Fibroblast of lung (primary cell): ENCODE measurements around the gene TTLL6. TPM values are rescaled to one million over a fixed set of nuclear protein-coding genes. Genes with fewer than 3 reads are reported as not detected.

Source experiments
- DNase-seq, 2 donors: peaks; one replicate each; pipeline versions ENCODE4 v3.0.0 to v3.0.0-alpha.2; 2010; ENCODE audit warnings: low read depth in 2 of 2
- H2AFZ ChIP-seq: 2 replicates; pipeline ENCODE4 v1.5.1; 2012; ENCODE audit warnings: low read length, control low read depth, inconsistent platforms
- H3K27ac ChIP-seq: 2 replicates; pipeline ENCODE4 v1.5.1; 2011; ENCODE audit warnings: low read length, control low read depth; ENCODE audit not compliant: insufficient read depth
- H3K27me3 ChIP-seq: 2 replicates; pipeline ENCODE4 v1.5.1; 2011; ENCODE audit warnings: mild to moderate bottlenecking, low read length; ENCODE audit not compliant: control insufficient read depth, insufficient read depth
- H3K36me3 ChIP-seq: 2 replicates; pipeline ENCODE4 v1.5.1; 2011; ENCODE audit warnings: low read length; ENCODE audit not compliant: control insufficient read depth, insufficient read depth
- H3K4me1 ChIP-seq: 2 replicates; pipeline ENCODE4 v1.5.1; 2011; ENCODE audit warnings: low read length; ENCODE audit not compliant: control insufficient read depth, insufficient read depth; ENCODE audit errors: extremely low read depth
- H3K4me2 ChIP-seq: 2 replicates; pipeline ENCODE4 v1.5.1; 2011; ENCODE audit warnings: low read length, control low read depth; ENCODE audit not compliant: insufficient read depth; ENCODE audit errors: extremely low read depth
- H3K4me3 ChIP-seq, 4 experiments: fragments of 200-600 bp in 1 of 4; sonication (generic) in 1 of 4; replicated peaks in 1 of 4; 2 replicates each; pipeline ENCODE4 v1.5.1; 2011 to 2016; ENCODE audit warnings: low read length in 4 of 4, low read depth in 3 of 4, mild to moderate bottlenecking in 3 of 4, control low read depth in 2 of 4, inconsistent platforms in 1 of 4, mixed read lengths in 1 of 4; ENCODE audit not compliant: insufficient read depth in 1 of 4; ENCODE audit errors: control extremely low read depth in 1 of 4
- H3K79me2 ChIP-seq: 2 replicates; pipeline ENCODE4 v1.5.1; 2012; ENCODE audit warnings: mild to moderate bottlenecking, low read length, inconsistent platforms; ENCODE audit not compliant: control insufficient read depth, insufficient read depth
- H3K9ac ChIP-seq: 2 replicates; pipeline ENCODE4 v1.5.1; 2011; ENCODE audit warnings: mild to moderate bottlenecking, low read length, control low read depth; ENCODE audit not compliant: insufficient read depth
- H3K9me3 ChIP-seq: 2 replicates; pipeline ENCODE4 v1.5.1; 2012; ENCODE audit warnings: low read depth, low read length; ENCODE audit not compliant: control insufficient read depth, insufficient read depth
- H4K20me1 ChIP-seq: 2 replicates; pipeline ENCODE4 v1.5.1; 2011; ENCODE audit warnings: low read length; ENCODE audit not compliant: control insufficient read depth, insufficient read depth; ENCODE audit errors: extremely low read depth
- EZH2 ChIP-seq: IDR thresholded peaks from 2 replicates; pipeline ENCODE4 v1.5.1; 2012; ENCODE audit warnings: low read length, control low read depth, mild to moderate bottlenecking; ENCODE audit errors: missing control alignments
- polyA plus RNA-seq, 2 donors: library from polyadenylated mRNA; depleted of rRNA in 1 of 2; stranded (reverse) in 1 of 2; unstranded in 1 of 2; fragments of >200 nt; gene quantifications; 2 replicates each; pipeline ENCODE4 v1.2.1, GENCODE V29; 2011 to 2012; ENCODE audit warnings: missing spikeins in 1 of 2
- total RNA-seq: library from RNA; depleted of rRNA; stranded (reverse); fragments of >200 nt; gene quantifications from 2 replicates; pipeline ENCODE4 v1.2.1, GENCODE V29; 2014
- TF ChIP-seq, protein P1 (sequence below), 2 donors: IDR thresholded peaks in 1 of 2; conservative IDR thresholded peaks in 1 of 2; 1 replicate in 1 of 2; 2 replicates in 1 of 2; pipeline ENCODE4 v1.5.1; 2011 to 2012; ENCODE audit warnings: low read length in 2 of 2, control low read depth in 1 of 2, inconsistent platforms in 1 of 2, low read depth in 1 of 2, mild to moderate bottlenecking in 1 of 2

TTLL6 gene
- total and polyA plus RNA-seq, 2 donors (not counting 1 experiment from before 2014, with no cell fraction given): 0.17 TPM; not detected in 1

DNA sequence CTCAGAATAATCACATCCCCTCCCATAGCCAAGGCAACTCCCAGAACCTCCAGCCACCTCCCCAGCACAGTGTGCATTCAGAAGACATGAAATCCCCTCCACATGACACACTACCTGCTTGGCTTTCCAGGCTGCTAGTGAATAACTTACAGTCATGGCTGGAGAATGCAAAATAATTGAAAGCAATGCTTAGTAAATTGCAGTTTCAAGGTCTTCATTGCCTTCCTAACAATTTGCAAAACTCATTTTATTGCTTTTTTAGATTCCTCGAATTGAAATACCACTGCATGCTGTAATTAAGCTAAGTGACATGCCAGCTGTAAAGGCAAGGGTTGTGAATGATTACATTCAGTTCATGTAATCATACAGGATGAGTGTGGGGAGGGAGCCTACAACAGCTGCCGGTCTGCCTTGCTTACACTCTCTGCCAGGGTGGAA lies 59.5 kb downstream of the TTLL6 start:
- no peak overlapping the region for H3K4me2 ChIP-seq
- peaks cover 6% of the 10 kb centered on the region for H3K4me1 ChIP-seq
- H3K4me3 ChIP-seq: no peak overlapping the region
- no peak overlapping the region for H3K9ac ChIP-seq
- H3K27me3 ChIP-seq: peaks cover 42% of the 10 kb centered on the region
- DNase-seq: no peak
- no peaks in the 10 kb centered on the region for H4K20me1 ChIP-seq
- no peaks in the 10 kb centered on the region for H3K9me3 ChIP-seq
- H3K79me2 ChIP-seq: no peaks in the 10 kb centered on the region
- H3K36me3 ChIP-seq: no peaks in the 10 kb centered on the region
- no peak for TF ChIP-seq EZH2
- TF ChIP-seq, protein P1, sequence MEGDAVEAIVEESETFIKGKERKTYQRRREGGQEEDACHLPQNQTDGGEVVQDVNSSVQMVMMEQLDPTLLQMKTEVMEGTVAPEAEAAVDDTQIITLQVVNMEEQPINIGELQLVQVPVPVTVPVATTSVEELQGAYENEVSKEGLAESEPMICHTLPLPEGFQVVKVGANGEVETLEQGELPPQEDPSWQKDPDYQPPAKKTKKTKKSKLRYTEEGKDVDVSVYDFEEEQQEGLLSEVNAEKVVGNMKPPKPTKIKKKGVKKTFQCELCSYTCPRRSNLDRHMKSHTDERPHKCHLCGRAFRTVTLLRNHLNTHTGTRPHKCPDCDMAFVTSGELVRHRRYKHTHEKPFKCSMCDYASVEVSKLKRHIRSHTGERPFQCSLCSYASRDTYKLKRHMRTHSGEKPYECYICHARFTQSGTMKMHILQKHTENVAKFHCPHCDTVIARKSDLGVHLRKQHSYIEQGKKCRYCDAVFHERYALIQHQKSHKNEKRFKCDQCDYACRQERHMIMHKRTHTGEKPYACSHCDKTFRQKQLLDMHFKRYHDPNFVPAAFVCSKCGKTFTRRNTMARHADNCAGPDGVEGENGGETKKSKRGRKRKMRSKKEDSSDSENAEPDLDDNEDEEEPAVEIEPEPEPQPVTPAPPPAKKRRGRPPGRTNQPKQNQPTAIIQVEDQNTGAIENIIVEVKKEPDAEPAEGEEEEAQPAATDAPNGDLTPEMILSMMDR (conservative IDR thresholded peaks at IDR 0.05 in 1 of 2, IDR thresholded peaks at IDR 0.05 in 1 of 2; ENCODE audit: low read depth in 1 of 2, low read length in 2 of 2): no peak
- H3K27ac ChIP-seq: no peak overlapping the region
- no peak overlapping the region for H2AFZ ChIP-seq

GRCh38 chr17:48756830-48757251 lies 60.2 kb downstream of the TTLL6 start:
- DNase-seq: no peak
- no peak overlapping the region for H2AFZ ChIP-seq
- H3K36me3 ChIP-seq: no peaks in the 10 kb centered on the region
- peaks cover 47% of the 10 kb centered on the region for H3K27me3 ChIP-seq
- peaks cover 6% of the 10 kb centered on the region for H3K4me1 ChIP-seq
- no peak overlapping the region for H3K4me3 ChIP-seq
- H3K9me3 ChIP-seq: no peaks in the 10 kb centered on the region
- no peak overlapping the region for H3K27ac ChIP-seq
- no peaks in the 10 kb centered on the region for H4K20me1 ChIP-seq
- no peaks in the 10 kb centered on the region for H3K79me2 ChIP-seq
- no peak overlapping the region for H3K9ac ChIP-seq
- TF ChIP-seq, protein P1 (conservative IDR thresholded peaks at IDR 0.05 in 1 of 2, IDR thresholded peaks at IDR 0.05 in 1 of 2; ENCODE audit: low read depth in 1 of 2, low read length in 2 of 2): no peak
- TF ChIP-seq EZH2: no peak
- H3K4me2 ChIP-seq: no peak overlapping the region

GRCh38 chr17:48755356-48755755 lies 61.7 kb downstream of the TTLL6 start:
- H3K9ac ChIP-seq: no peak overlapping the region
- no peaks in the 10 kb centered on the region for H3K9me3 ChIP-seq

More at GRCh38 chr17:48755356-48755755, 61.7 kb downstream of the TTLL6 start:
- Histone ChIP-seq H3K4me2 (no peak overlapping the region), H3K27me3 (peaks cover 60% of the 10 kb centered on the region), H3K36me3 (no peaks in the 10 kb centered on the region), H3K27ac (no peak overlapping the region), H4K20me1 (no peaks in the 10 kb centered on the region), H3K4me3 (no peak overlapping the region), H2AFZ (no peak overlapping the region), H3K79me2 (no peaks in the 10 kb centered on the region), H3K4me1 (peaks cover 6% of the 10 kb centered on the region)
- TF ChIP-seq, protein P1 (conservative IDR thresholded peaks at IDR 0.05 in 1 of 2, IDR thresholded peaks at IDR 0.05 in 1 of 2; ENCODE audit: low read depth in 1 of 2, low read length in 2 of 2): no peak
- no peak for TF ChIP-seq EZH2
- no peak for DNase-seq
